NCI-H2227 treated with DMSO at 0.1 percent for 48 hours (cell line): ENCODE measurements around the gene CARD19.
"Not testable (repeated sequence)": the region's sequence is repeated elsewhere in the genome, so short reads cannot be mapped to it uniquely, and the experiment has no call there.

ENCODE experiments used
- DNase-seq: peaks from one replicate; lab custom pipeline; 2025; lab: John Stamatoyannopoulos, UW

Gene CARD19

GRCh38 chr9:93089024-93089423 lies 7.0 kb upstream of the CARD19 start:
- DNase-seq, result no peak

DNA sequence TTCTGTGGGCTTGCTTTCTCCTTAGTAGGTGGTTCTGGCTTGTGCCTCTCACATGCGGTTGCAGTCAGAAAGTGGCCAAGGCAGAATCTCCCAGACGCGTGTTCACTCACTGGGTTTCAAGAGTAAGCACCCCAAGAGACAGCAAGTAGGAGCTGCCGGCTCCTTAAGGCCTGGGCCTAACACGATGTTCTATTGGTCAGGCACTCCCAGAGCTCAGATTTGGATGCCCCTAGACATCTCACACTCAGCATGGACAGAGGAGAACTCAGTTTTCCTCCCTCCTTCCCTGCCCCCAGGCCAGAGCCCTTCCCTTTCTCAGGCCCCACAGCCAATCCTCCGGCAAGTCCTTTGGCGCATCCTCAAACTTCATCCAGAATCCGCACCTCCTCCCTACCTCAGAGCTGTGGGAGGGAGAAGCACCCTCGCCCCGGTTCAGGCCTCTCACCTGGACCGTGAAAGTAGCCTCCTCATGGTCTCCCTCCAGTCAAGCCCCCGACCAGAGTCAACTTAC lies 6.5 kb upstream of the CARD19 start:
- DNase-seq, result no peak

DNA sequence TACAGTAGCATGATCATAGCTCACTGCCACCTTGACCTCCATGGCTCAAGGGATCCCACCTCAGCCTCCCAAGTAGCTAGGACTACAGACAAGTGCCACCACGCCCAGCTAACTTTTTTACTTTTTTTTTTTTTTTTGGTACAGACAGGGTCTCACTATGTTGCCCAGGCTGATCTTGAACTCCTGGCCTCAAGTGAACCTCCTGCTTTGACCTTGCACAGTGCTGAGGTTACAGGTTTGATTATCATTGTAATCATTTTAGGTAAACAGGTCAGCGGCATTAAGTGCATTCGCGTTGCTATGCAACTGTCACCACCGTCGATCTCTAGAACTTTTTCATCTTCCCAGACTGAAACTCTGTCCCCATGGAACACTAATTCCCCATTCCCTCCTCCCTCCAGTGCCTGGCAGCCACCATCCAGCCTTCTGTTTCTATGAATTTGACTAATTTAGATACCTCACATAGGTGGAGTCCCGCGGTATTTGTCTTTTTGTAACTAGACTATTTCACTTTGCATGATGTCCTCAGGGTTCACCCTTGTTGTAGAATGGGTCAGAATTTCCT lies 5.8 kb upstream of the CARD19 start:
- DNase-seq, result no peak

DNA sequence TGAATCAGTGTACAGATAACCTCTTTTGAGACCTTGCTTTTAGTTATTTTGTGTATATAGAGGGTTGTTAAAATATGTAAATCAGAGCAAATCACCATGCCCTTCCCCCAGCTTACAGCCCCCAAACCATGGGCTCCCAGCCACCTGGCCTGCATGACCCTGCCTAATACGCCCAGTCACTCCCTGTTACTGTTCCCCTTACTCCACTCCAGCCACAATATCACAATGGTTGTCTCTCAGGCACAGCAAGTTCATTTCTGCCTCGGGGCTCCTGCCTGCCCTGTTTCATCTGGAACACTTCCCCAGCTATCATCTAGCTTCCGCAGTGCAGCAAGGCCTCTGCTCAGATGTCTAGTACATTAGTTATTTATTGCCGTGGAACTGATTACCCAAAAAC lies 5.0 kb upstream of the CARD19 start:
- DNase-seq, result no peak

DNA sequence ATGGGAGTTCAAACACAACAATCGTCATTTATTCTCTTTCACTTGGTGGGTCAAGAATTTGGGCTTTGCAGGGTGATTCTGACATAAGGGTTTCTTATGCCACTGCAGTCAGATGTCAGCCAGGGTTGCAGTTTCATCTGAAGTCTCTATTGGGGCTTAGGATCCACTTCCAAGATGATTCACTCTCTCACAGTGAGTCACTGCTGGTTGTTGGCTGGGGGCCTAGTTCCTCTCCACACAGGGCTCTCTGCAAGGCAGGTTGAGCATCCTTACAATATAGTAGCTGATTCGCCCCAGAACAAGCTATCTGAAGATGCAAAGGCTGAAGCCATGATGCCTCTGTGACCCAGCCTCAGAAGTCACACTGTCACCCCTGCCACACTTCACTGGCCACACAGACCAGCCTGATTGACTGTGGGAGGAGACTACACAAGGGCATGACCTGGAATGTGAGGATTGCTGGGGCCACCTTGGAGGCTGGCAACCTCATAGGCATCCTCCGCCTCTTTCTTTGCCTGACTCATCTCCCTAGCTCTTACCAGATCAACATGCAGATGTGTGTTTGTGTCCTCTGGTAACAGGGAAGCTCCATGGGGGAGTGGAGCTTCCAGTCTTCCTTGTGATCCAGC lies 4.5 kb upstream of the CARD19 start:
- no peak for DNase-seq

- DNase-seq, result no peak
Observed at GRCh38 chr9:93092251-93092991, 3.6 kb upstream of the CARD19 start.

DNA sequence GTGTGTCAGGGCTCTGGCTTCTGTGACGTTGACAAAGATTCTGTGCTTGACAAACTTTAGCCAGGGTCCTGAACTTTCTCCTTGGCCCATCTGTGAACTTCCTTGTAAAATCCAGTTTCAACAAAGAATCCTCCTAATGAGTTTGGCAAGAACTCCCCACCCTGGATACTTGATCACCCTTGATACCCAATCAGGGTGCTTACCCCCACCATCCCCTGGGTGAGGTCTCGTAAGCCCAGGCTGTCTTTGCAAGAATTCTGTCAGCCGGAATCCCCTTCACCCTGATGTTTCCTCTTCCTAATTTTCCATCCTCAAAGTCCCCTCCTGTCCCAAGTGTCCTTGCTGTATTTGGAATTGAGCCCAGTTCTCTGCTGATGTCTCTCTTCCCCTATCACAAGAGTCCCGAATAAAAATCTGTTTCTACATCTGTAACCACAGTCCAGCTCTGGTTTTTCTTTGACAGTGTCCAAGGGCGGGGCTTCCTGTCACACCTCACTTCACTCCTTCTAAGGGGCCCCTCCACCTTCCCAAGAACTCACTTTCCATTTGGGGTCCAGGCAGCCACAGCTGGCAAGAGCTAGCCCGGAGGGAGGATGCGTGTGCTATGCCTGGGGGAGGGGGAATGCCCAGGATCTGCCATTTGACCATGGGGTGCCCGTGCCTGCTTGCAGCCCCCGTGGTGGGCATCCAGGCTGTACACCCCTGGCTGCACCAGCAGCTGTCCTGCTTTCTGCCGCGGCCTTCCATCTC lies 2.7 kb upstream of the CARD19 start:
- DNase-seq, result no peak

GRCh38 chr9:93093877-93094657 lies 1.9 kb upstream of the CARD19 start:
- no peak for DNase-seq

DNA sequence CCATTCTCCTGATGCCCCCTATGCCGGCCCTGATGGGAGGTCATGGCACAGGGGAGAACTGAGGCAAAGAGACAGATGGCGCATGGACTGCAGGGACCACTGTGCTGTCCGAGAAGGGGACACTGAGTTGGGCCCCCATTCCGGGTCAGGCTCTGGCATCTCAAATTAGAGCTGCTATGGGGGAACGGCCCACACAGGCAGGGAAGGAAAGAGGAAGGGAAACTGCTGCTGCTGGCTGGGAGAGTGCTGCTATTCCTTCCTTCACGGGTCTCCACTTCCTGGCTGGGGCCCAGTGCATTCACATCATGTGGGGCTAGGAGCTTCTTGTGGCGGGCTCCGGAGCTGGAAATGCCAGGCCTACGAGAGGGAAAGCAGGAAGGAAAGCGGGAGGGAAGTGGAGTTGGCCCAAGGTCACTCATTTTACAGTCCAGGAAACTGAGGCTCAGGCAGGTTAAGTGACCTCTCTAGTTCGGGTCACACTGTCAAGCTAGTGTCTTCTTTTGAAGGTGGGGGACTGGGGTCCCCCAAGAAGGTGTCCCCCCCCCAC lies 1.3 kb upstream of the CARD19 start:
- no peak for DNase-seq

- peak; percentile 91 for DNase-seq
Observed at GRCh38 chr9:93095205-93096130, 549 bp upstream of the CARD19 start.

DNA sequence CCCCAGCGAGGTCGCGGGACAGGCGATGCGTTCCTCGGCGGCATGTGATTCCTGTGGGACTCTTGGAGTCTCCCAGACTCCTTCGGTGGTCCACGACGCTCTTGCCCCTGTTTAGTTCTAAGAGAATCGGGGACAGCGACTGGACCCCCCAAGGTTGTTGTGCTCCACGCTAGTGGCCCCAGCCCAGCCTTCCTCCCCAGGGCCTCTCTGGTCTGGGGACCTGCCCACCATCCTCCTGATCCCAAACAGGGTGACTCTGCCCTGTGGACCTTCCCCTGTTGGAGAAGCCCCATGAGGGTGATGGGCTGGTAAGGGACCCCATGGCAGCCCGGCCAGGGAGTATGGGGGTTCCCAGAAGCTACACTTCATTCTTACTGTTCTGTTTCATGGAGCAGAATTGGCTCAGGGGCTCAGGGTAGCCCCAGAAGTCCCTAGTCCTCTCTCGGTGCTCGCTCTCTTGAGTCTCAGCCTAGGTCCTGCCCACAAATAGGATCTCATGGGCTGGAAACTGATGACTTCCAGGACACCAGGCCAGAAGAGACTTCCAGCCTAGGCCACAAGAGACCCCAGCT lies 880 bp downstream of the CARD19 start:
- DNase-seq, result no peak

- no peak for DNase-seq
Observed at GRCh38 chr9:93097511-93098201, 1.6 kb downstream of the CARD19 start.

DNA sequence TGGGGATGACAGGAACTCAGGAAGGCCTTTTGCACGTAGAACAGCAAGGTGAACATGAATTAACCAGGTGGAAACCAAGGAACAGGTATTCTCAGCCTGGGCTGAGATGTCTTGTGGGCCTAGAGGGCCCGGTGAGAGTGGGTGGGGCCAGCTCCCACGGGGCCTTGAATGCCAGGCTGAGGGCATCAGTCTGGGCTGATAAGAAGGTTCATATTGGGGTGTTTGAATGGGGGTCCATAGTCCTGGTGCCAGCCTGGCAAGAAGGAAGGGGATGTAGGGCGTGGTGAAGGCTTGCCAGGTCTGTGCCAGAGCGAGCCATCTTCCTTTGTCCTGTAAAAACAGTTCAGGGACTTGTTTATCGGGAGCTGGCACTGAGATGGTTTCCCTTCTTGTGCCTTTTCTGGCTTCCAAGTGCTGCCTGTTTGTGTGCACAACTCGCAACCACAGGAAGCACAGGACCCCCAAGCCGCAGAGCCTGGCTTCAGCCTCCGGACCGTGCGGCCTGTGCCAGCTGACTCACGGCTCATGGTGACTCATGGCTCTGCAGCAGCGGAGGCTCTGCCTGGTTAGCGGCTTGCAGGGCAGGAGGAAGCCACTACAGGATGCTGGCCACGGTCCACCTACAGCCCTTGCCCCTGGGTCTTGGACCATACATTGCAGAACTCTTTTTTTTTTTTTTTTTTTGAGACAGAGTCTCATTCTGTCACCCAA lies 2.4 kb downstream of the CARD19 start:
- DNase-seq, result no peak

GRCh38 chr9:93099551-93100275 lies 3.7 kb downstream of the CARD19 start:
- DNase-seq, result no peak

DNA sequence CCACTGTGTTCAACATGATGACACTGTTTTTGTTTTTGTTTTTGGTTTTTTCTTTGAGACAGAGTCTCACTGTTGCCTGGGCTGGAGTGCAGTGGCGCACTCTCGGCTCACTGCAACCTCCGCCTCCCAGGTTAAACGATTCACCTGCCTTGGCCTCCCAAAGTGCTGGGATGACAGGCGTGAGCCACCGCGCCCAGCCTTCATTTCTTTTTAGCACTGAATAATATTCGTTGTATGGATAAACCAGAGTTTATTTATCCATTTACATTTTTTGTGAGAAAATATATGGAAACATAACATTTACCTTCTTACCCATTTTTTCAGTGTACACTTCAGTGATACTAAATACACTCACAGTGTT lies 4.2 kb downstream of the CARD19 start:
- no peak for DNase-seq

GRCh38 chr9:93101086-93101485 lies 5.1 kb downstream of the CARD19 start:
- not testable (repeated sequence) for DNase-seq

DNA sequence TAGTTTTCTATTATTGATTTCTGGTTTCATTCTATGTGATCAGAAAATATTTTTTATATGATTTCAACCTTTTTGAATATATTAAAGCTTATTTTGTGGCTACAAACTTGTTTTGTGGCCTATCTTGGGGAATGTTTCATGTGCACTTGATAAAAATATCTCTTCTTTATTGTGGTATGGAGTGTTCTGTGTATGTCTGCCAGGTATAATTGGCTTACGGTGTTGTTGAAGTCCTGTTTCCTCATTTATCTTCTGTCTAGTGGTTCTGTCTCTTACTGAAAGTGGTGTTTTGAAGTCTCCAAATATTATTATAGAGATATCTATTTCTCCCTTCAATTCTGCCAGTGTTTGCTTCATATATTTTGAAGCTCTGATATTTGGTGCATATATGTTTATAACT lies 9.6 kb downstream of the CARD19 start:
- DNase-seq, result no peak

- DNase-seq, result no peak
Observed at GRCh38 chr9:93107151-93107824, 11.3 kb downstream of the CARD19 start.
